NCI-H2107 treated with DMSO at 0.1 percent for 48 hours (cell line): ENCODE measurements around the gene PPP1R16B.

Experiments
- DNase-seq: peaks from one replicate; lab custom pipeline; 2025; ENCODE audit not compliant: unreplicated experiment; lab: John Stamatoyannopoulos, UW

PPP1R16B gene

GRCh38 chr20:38894091-38894847 lies 88.8 kb downstream of the PPP1R16B start:
- no peak for DNase-seq

- no peak for DNase-seq
These were observed 89.8 kb downstream of the PPP1R16B start for GRCh38 chr20:38895098-38895949.

GRCh38 chr20:38896009-38896594 lies 90.6 kb downstream of the PPP1R16B start:
- DNase-seq, result no peak

- DNase-seq, result no peak
These were observed 91.8 kb downstream of the PPP1R16B start for GRCh38 chr20:38897267-38897666.

GRCh38 chr20:38900606-38901005 lies 95.1 kb downstream of the PPP1R16B start:
- no peak for DNase-seq

GRCh38 chr20:38902601-38903000 lies 97.1 kb downstream of the PPP1R16B start:
- DNase-seq, result no peak

- DNase-seq, result no peak
These were observed 97.8 kb downstream of the PPP1R16B start for GRCh38 chr20:38903335-38903734.

GRCh38 chr20:38905375-38905774 lies 99.9 kb downstream of the PPP1R16B start:
- no peak for DNase-seq

GRCh38 chr20:38907918-38908677 lies 102.6 kb downstream of the PPP1R16B start:
- no peak for DNase-seq

GRCh38 chr20:38915355-38915754 lies 109.9 kb downstream of the PPP1R16B start:
- DNase-seq, result no peak

GRCh38 chr20:38917657-38918056 lies 112.2 kb downstream of the PPP1R16B start:
- no peak for DNase-seq

GRCh38 chr20:38918172-38918571 lies 112.7 kb downstream of the PPP1R16B start:
- DNase-seq, result no peak

- DNase-seq, result no peak
These were observed 114.2 kb downstream of the PPP1R16B start for GRCh38 chr20:38919683-38920082.

- no peak for DNase-seq
These were observed 114.9 kb downstream of the PPP1R16B start for GRCh38 chr20:38920411-38920810.

GRCh38 chr20:38920851-38921250 lies 115.4 kb downstream of the PPP1R16B start:
- no peak for DNase-seq

GRCh38 chr20:38924718-38925117 lies 119.2 kb downstream of the PPP1R16B start:
- DNase-seq, result no peak

- DNase-seq, result peak; percentile 89
These were observed 120.8 kb downstream of the PPP1R16B start, which contains the start of gene FAM83D for GRCh38 chr20:38926142-38926933. Gene FAM83D, plus strand, starts transcription at chr20:38926417. Its CDS starts 26 bp downstream, at chr20:38926443.

GRCh38 chr20:38926934-38927616 lies 121.6 kb downstream of the PPP1R16B start:
- DNase-seq, result no peak

- no peak for DNase-seq
These were observed 122.5 kb downstream of the PPP1R16B start for GRCh38 chr20:38927902-38928578.
